Measurements from ENCODE around the gene STEEP1. TPM values are rescaled to one million over a fixed set of nuclear protein-coding genes. Genes with fewer than 3 reads are reported as not detected.

The STEEP1 gene
- total RNA-seq, 4 donors from 2014 or later: 26.9 to 59.5 (median 32.4) TPM

DNA sequence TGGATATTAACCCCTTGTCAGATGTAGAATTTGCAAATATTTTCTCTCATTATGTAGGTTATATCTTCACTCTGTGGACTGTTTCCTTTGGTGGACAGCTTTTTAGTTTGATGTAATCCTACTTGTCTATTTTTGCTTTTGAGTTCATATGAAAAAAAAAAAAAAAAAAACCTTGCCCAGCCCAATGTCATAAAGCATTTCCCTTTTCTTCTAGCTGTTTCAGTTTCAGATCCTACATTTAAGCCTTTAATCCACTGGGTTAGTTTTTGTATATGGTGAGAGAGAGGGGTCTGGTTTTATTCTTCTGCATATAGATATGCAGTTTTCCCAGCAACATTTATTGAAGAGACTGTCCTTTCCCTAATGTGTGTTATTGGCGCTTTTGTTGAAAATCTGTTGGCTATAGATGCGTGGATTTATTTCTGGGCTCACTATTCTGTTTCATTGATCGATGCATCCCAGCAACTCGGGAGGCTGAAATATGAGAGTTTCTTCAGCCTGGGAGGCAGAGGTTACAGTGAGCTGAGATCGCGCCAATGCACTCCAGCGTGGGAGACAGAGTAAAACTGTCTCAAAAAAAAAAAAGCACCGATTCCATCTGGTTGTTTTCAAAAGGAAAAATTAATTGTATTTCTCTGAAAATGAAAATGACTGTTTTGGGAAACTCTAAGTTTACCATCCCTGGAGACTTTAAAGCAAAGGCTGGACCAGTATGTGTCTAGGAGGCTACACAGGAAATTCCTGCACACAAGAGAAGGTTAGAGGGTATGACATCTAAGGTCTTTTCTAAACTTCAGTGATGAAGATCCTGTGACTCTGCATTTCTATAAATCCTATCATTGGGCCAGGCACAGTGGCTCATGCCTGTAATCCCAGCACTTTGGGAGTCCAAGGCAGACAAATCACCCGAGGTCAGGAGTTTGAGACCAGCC is 35.6 kb downstream of the STEEP1 start:
- TF ChIP-seq POLR2AphosphoS5 (IDR thresholded peaks at IDR 0.05) (no peak), EP300 (IDR thresholded peaks at IDR 0.05; ENCODE audit: low read depth) (no peak), POLR2A (IDR thresholded peaks at IDR 0.05) (no peak)
- TF ChIP-seq, protein P1, sequence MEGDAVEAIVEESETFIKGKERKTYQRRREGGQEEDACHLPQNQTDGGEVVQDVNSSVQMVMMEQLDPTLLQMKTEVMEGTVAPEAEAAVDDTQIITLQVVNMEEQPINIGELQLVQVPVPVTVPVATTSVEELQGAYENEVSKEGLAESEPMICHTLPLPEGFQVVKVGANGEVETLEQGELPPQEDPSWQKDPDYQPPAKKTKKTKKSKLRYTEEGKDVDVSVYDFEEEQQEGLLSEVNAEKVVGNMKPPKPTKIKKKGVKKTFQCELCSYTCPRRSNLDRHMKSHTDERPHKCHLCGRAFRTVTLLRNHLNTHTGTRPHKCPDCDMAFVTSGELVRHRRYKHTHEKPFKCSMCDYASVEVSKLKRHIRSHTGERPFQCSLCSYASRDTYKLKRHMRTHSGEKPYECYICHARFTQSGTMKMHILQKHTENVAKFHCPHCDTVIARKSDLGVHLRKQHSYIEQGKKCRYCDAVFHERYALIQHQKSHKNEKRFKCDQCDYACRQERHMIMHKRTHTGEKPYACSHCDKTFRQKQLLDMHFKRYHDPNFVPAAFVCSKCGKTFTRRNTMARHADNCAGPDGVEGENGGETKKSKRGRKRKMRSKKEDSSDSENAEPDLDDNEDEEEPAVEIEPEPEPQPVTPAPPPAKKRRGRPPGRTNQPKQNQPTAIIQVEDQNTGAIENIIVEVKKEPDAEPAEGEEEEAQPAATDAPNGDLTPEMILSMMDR (IDR thresholded peaks at IDR 0.05): no peak
- 54 to 76% methylated on average over 4 to 9 of the region's 9 CpGs for WGBS, 2 donors (ENCODE audit: low coverage in 1 of 2)
- intact Hi-C loops (cut with DNase I; ENCODE audit: low total_unique reads) (no loop called here), in situ Hi-C loops (cut with MboI; ENCODE audit: low pct_ligation_motif_present in 1 of 4, low pct_unique_long_range_greater_than_20kb in 1 of 4, low sequenced_read_pairs in 3 of 4) (no loop called here)
- no peak overlapping the region for H3K4me3 ChIP-seq
- H3K36me3 ChIP-seq: no peaks in the 10 kb centered on the region
- DNase-seq: no peak
- H3K27me3 ChIP-seq: no peaks in the 10 kb centered on the region
- H3K27ac ChIP-seq: no peak overlapping the region
- no peaks in the 10 kb centered on the region for H3K9me3 ChIP-seq
- H3K4me1 ChIP-seq: no peaks in the 10 kb centered on the region

DNA sequence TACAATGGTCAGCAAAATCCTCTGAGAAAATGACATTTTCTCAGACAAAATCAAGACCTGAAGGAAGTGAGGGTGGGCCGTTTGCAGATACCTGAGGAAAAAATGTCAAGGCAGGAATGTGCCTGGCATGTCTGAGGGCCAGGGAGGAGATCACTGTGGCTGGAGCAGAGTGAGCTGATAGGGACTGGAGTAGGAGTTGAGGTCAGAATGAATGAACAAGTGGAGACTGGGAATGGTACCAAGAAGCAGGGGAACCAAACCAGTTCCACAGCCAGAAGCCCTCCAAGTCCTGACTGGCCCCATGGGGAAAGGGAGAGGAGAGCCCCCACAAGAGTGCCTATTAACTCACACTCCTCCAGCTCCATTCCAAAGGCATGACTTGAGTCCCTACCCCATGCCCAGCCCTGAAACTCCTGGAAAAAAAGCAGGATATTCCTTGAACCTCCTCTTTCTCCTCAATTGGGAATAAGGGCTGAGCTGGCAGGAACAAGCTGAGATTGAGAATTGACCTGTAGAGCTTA is 41.5 kb downstream of the STEEP1 start:
- TF ChIP-seq, protein P1 (IDR thresholded peaks at IDR 0.05): no peak
- TF ChIP-seq POLR2A (IDR thresholded peaks at IDR 0.05) (no peak), EP300 (IDR thresholded peaks at IDR 0.05; ENCODE audit: low read depth) (no peak), POLR2AphosphoS5 (IDR thresholded peaks at IDR 0.05) (no peak)
- H3K4me1 ChIP-seq: no peaks in the 10 kb centered on the region
- no peak for DNase-seq
- WGBS, 2 donors (ENCODE audit: low coverage in 1 of 2): 71% methylated on average over 1 of the region's 1 CpG; no CpG with 5 or more reads in 1 of the 2 donors
- no peaks in the 10 kb centered on the region for H3K27me3 ChIP-seq
- in situ Hi-C loops (cut with MboI; ENCODE audit: low pct_ligation_motif_present in 1 of 4, low pct_unique_long_range_greater_than_20kb in 1 of 4, low sequenced_read_pairs in 3 of 4): loop anchor here in 1 of 4 donors (25.0 kb wide), 1 partner anchor 214 kb away; no protein-coding TSS in a partner anchor
- no peak overlapping the region for H3K4me3 ChIP-seq
- no peaks in the 10 kb centered on the region for H3K36me3 ChIP-seq
- intact Hi-C loops (cut with DNase I; ENCODE audit: low total_unique reads): no loop called here
- no peak overlapping the region for H3K27ac ChIP-seq
- no peaks in the 10 kb centered on the region for H3K9me3 ChIP-seq

DNA sequence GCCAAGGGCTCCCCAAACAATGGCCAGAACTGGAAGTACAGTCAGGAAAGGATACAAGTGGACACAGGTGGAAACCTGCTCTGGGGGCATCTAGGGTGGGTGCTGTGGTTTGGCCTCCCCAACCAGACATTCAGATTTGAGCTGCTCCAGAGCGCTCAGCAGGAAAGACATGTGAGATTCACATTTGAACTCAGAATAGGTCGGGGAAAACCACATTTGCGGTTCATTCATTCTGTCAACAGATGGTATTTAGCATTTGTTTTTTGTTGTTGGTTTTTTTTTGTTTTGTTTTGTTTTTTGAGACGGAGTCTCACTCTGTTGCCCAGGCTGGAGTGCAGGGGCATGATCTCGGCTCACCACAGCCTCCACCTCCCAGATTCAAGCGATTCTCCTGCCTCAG is 44.0 kb downstream of the STEEP1 start:
- DNase-seq: no peak
- WGBS, 2 donors (ENCODE audit: low coverage in 1 of 2): 79% methylated on average over 6 of the region's 6 CpGs; no CpG with 5 or more reads in 1 of the 2 donors
- Histone ChIP-seq H3K27ac (no peak overlapping the region), H3K4me3 (no peak overlapping the region), H3K36me3 (no peaks in the 10 kb centered on the region), H3K9me3 (no peaks in the 10 kb centered on the region), H3K4me1 (no peaks in the 10 kb centered on the region), H3K27me3 (no peaks in the 10 kb centered on the region)
- in situ Hi-C loops (cut with MboI; ENCODE audit: low pct_ligation_motif_present in 1 of 4, low pct_unique_long_range_greater_than_20kb in 1 of 4, low sequenced_read_pairs in 3 of 4) (loop anchor here in 1 of 4 donors (25.0 kb wide), 1 partner anchor 216 kb away; no protein-coding TSS in a partner anchor), intact Hi-C loops (cut with DNase I; ENCODE audit: low total_unique reads) (no loop called here)
- TF ChIP-seq POLR2A (IDR thresholded peaks at IDR 0.05) (no peak), POLR2AphosphoS5 (IDR thresholded peaks at IDR 0.05) (no peak), EP300 (IDR thresholded peaks at IDR 0.05; ENCODE audit: low read depth) (no peak)
- TF ChIP-seq, protein P1 (IDR thresholded peaks at IDR 0.05): no peak

DNA sequence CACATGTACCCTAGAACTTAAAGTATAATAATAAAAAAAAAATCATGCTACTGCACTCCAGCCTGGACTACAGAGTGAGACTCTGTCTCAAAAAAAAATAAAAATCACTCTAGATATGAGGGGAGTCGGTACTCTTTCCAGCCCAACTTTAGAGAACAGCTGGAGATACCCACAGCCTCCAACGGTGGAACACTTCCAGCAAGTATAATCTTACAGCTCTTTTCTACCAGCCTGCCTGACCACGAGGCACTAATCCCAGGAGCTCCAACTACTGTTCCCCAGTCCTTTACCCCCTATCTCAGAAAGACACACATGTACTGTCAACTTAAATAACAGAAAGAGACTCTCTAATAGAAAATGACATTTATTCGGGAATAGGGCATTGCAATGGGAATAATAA is 46.8 kb downstream of the STEEP1 start:
- H3K4me3 ChIP-seq: no peak overlapping the region
- H3K27ac ChIP-seq: no peak overlapping the region
- 85% methylated on average over 4 of the region's 4 CpGs; no CpG with 5 or more reads in 1 of the 2 donors for WGBS, 2 donors (ENCODE audit: low coverage in 1 of 2)
- intact Hi-C loops (cut with DNase I; ENCODE audit: low total_unique reads): no loop called here
- no peak for DNase-seq
- H3K4me1 ChIP-seq: no peaks in the 10 kb centered on the region
- in situ Hi-C loops (cut with MboI; ENCODE audit: low pct_ligation_motif_present in 1 of 4, low pct_unique_long_range_greater_than_20kb in 1 of 4, low sequenced_read_pairs in 3 of 4): loop anchor here in 2 of 4 donors (10.0 to 25.0 kb wide), 2 partner anchors 216 to 219 kb away; no protein-coding TSS in a partner anchor
- no peaks in the 10 kb centered on the region for H3K27me3 ChIP-seq
- TF ChIP-seq POLR2A (IDR thresholded peaks at IDR 0.05) (no peak), POLR2AphosphoS5 (IDR thresholded peaks at IDR 0.05) (no peak)
- no peaks in the 10 kb centered on the region for H3K9me3 ChIP-seq
- H3K36me3 ChIP-seq: no peaks in the 10 kb centered on the region
